Measurements from ENCODE around the gene TCP11X1.
"Not testable (repeated sequence)": the region's sequence is repeated elsewhere in the genome, so short reads cannot be mapped to it uniquely, and the experiment has no call there.

TCP11X1 gene

GRCh38 chrX:102214986-102215385 lies at the start of gene TCP11X1:
TSS of gene TCP11X1 (plus strand) at chrX:102215301.
- not testable (repeated sequence) for DNase-seq (ENCODE audit: low read depth); H3K4me3 ChIP-seq (ENCODE audit: low read depth, low read length)

DNA sequence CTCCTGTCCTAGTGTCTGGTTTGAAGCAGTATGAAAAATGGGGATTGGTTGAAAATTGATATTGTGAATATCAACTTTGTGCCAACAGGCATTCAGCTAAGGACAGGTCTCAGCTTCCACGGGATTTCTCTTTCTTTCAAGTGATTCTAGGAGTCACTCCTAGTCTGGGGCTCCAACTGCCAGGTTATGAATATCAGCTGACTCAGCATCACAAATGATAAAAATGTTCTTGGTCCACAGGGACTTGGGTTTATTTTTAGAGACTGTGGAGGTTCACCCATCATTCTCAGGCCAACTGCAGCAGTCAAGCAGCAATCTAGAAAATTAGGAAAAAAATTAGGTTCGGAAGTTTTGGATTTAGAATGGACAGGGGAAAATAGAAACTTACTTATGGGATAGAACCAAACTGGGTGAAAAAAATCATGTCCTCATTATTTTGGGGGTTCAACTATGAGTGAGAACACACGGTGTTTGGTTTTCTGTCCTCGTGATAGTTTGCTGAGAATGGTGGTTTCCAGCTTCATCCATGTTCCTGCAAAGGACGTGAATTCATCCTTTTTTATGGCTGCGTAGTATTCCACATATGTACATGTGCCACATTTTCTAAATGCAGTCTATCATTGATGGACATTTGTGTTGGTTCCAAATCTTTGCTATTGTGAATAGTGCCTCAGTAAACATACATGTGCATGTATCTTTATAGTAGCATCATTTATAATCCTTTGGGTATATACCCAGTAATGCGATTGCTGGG lies 29.0 kb upstream of the TCP11X1 start:
- DNase-seq (ENCODE audit: low read depth) = no peak
- TF ChIP-seq, protein P1, sequence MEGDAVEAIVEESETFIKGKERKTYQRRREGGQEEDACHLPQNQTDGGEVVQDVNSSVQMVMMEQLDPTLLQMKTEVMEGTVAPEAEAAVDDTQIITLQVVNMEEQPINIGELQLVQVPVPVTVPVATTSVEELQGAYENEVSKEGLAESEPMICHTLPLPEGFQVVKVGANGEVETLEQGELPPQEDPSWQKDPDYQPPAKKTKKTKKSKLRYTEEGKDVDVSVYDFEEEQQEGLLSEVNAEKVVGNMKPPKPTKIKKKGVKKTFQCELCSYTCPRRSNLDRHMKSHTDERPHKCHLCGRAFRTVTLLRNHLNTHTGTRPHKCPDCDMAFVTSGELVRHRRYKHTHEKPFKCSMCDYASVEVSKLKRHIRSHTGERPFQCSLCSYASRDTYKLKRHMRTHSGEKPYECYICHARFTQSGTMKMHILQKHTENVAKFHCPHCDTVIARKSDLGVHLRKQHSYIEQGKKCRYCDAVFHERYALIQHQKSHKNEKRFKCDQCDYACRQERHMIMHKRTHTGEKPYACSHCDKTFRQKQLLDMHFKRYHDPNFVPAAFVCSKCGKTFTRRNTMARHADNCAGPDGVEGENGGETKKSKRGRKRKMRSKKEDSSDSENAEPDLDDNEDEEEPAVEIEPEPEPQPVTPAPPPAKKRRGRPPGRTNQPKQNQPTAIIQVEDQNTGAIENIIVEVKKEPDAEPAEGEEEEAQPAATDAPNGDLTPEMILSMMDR (IDR thresholded peaks at IDR 0.05; ENCODE audit: control insufficient read depth, extremely low read depth, insufficient read depth) = no peak

GRCh38 chrX:102207940-102208339 lies 7.2 kb upstream of the TCP11X1 start:
- DNase-seq (ENCODE audit: low read depth); H3K4me3 ChIP-seq (ENCODE audit: low read depth, low read length): not testable (repeated sequence)

More for the DNA sequence above, 29.0 kb upstream of the TCP11X1 start:
- H3K4me3 ChIP-seq (ENCODE audit: low read depth, low read length) = no peak overlapping the region

GRCh38 chrX:102216497-102216896 lies 1.4 kb downstream of the TCP11X1 start:
- H3K4me3 ChIP-seq (ENCODE audit: low read depth, low read length); DNase-seq (ENCODE audit: low read depth): not testable (repeated sequence)

- not testable (repeated sequence) for DNase-seq (ENCODE audit: low read depth); H3K4me3 ChIP-seq (ENCODE audit: low read depth, low read length)
These were observed 20.6 kb downstream of the TCP11X1 start for GRCh38 chrX:102235678-102236077.

DNA sequence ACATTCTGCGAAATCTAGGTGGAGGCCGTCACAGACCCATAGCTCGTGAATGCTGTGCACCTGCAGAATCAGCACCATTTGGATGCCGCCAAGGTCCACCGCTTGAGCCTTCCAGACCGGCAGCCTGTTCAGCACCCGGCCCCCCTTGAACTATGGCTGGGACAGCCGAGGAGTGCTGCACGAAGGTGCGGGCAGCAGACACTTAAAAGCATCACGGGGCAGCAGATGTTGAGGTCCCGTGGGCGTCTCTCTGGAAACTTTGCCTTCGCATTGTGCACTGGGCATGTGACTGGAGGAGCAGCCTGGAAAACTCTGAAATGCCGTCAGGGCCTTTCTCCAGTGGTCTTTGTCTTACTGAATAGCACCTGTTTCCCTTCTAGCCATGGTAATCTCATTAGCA lies 25.2 kb downstream of the TCP11X1 start:
- DNase-seq (ENCODE audit: low read depth); H3K4me3 ChIP-seq (ENCODE audit: low read depth, low read length): not testable (repeated sequence)

DNA sequence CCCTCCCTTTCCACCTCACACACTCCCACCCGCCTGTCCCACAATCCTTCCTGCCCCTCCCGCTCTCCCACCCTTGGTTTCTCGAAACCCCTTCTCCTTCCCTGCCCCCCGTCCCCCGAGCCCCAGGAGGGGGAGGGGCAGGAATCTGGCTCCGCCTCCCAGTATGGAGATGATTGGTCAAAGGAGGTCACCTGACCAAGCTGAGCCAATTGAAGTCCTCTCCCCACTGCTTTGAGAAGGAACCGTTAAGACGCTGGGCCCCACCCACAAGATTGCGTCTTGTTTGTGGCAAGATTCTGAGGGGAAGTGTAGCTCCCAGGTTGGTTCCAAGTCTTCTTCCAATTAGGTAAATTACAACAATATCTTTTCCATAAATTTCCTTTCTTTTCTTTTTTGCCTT lies 31.8 kb downstream of the TCP11X1 start, which contains the start of gene NXF2:
Gene NXF2 (plus strand): TSS at position 275 of the 400 bp plus-strand sequence. CDS start 59,912 bp downstream, outside the sequence.
- DNase-seq (ENCODE audit: low read depth); H3K4me3 ChIP-seq (ENCODE audit: low read depth, low read length): not testable (repeated sequence)

- DNase-seq (ENCODE audit: low read depth); H3K4me3 ChIP-seq (ENCODE audit: low read depth, low read length): not testable (repeated sequence)
These were observed 57.1 kb downstream of the TCP11X1 start for GRCh38 chrX:102272231-102272630.

Data from LNCaP clone FGC (cell line).